AG04449 (cell line): ENCODE measurements around the gene COX6B2.
A peak's percentile ranks its signal among the peaks of the same experiment; 100 is the strongest.

Source experiments
- CTCF ChIA-PET: fragments of 350-600 bp; formaldehyde crosslinking; extraction: SDS; loops from one replicate; lab custom pipeline; 2021; ENCODE audit warnings: antibody characterized with exemption; lab: Yijun Ruan, JAX
- POLR2A ChIA-PET: fragments of 400-600, 350-600 bp; formaldehyde crosslinking; extraction: SDS; loops from one replicate; lab custom pipeline; 2020; ENCODE audit warnings: antibody characterized with exemption, inconsistent platforms; lab: Yijun Ruan, JAX
- DNase-seq: peaks from one replicate; pipeline ENCODE4 v3.0.0-alpha.2; 2010; ENCODE audit warnings: low read depth, low spot score
- H3K4me3 ChIP-seq: 2 replicates; pipeline ENCODE4 v1.5.1; 2011; ENCODE audit warnings: low read depth, mild to moderate bottlenecking, control low read depth, low read length
- CTCF ChIP-seq: IDR thresholded peaks from one replicate; pipeline ENCODE4 v1.5.1; 2011; ENCODE audit warnings: mild to moderate bottlenecking, moderate library complexity, low read length, control low read depth, inconsistent platforms; ENCODE audit not compliant: insufficient read depth; ENCODE audit errors: missing control alignments

The COX6B2 gene

GRCh38 chr19:55376241-55376933 is 21.9 kb upstream of the COX6B2 start, which contains the start of gene TMEM190:
Gene TMEM190 (plus strand): TSS chr19:55376826. CDS start chr19:55376854, 28 bp downstream.
- DNase-seq: no peak
- ChIA-PET CTCF (interaction anchor here (1.0 to 1.1 kb wide), 2 partner anchors 8 to 12 kb away, joined by 3 read pairs; partner anchors contain the start of gene TMEM238), POLR2A (no interaction called here)
- TF ChIP-seq CTCF: no peak
- no peak within 1 kb of the TSS for H3K4me3 ChIP-seq

- POLR2A ChIA-PET: interaction anchor here (0.6 kb wide), 1 partner anchor 34 kb away, joined by 3 read pairs; the partner anchor contains the start of gene UBE2S
- DNase-seq: no peak
- no peak for TF ChIP-seq CTCF
- H3K4me3 ChIP-seq: no peak overlapping the region
- CTCF ChIA-PET: no interaction called here
Observed at GRCh38 chr19:55373993-55374757, 19.7 kb upstream of the COX6B2 start.

GRCh38 chr19:55373306-55373992 is 18.9 kb upstream of the COX6B2 start:
- TF ChIP-seq CTCF: no peak
- CTCF ChIA-PET: interaction anchor here (2.1 to 2.4 kb wide), 2 partner anchors 10 to 71 kb away, joined by 12 to 14 read pairs; partner anchors contain the start of gene TMEM238
- no peak for DNase-seq
- POLR2A ChIA-PET: interaction anchor here (0.9 to 1.1 kb wide), 3 partner anchors 10 to 34 kb away, joined by 3 to 7 read pairs (median 3); partner anchors contain the start of gene GARIN5B
- no peak overlapping the region for H3K4me3 ChIP-seq

GRCh38 chr19:55372316-55373081 is 18.0 kb upstream of the COX6B2 start:
- ChIA-PET CTCF (interaction anchor here (2.1 to 2.4 kb wide), 2 partner anchors 11 to 70 kb away, joined by 12 to 14 read pairs; partner anchors contain the start of gene TMEM238), POLR2A (interaction anchor here (0.9 to 1.1 kb wide), 4 partner anchors 9 to 35 kb away, joined by 3 to 7 read pairs (median 3); partner anchors contain the start of genes GARIN5B and UBE2S)
- TF ChIP-seq CTCF: no peak
- no peak overlapping the region for H3K4me3 ChIP-seq
- no peak for DNase-seq

- TF ChIP-seq CTCF: no peak
- CTCF ChIA-PET: interaction anchor here (1.5 to 2.9 kb wide), 2 partner anchors 14 to 211 kb away, joined by 3 to 11 read pairs; partner anchors contain the start of gene TMEM238
- peak within 1 kb of the TSS; percentile 74 for H3K4me3 ChIP-seq
- POLR2A ChIA-PET: interaction anchor here (0.6 to 2.3 kb wide), 6 partner anchors 11 to 154 kb away, joined by 3 to 18 read pairs (median 4); partner anchors contain the start of genes HSPBP1, KMT5C, PPP6R1 and UBE2S
- DNase-seq: no peak
Observed at GRCh38 chr19:55370305-55370988, 15.9 kb upstream of the COX6B2 start, which contains the start of gene IL11. Gene IL11 (minus strand): TSS chr19:55370463. CDS start chr19:55370310, 153 bp downstream.
